Inflammatory macrophage treated with lipopolysaccharide for 1 hour (primary cell): ENCODE measurements around the gene PRKCB.

Experiments
- DNase-seq, 2 donors: peaks; one replicate each; pipeline ENCODE4 v3.0.0-alpha.2; 2020 to 2022

PRKCB gene

GRCh38 chr16:23943604-23944003 lies 107.8 kb downstream of the PRKCB start:
- no peak for DNase-seq

GRCh38 chr16:23944381-23944780 lies 108.6 kb downstream of the PRKCB start:
- no peak for DNase-seq

- no peak for DNase-seq
Measured at GRCh38 chr16:23945243-23945642, 109.5 kb downstream of the PRKCB start.

- no peak for DNase-seq
Measured at GRCh38 chr16:23947838-23948237, 112.1 kb downstream of the PRKCB start.

- no peak for DNase-seq
Measured at GRCh38 chr16:23948949-23949411, 113.2 kb downstream of the PRKCB start.

- no peak for DNase-seq
Measured at GRCh38 chr16:23949630-23950290, 114.0 kb downstream of the PRKCB start.

- DNase-seq: no peak
Measured at GRCh38 chr16:23950291-23950894, 114.6 kb downstream of the PRKCB start.

- peak; percentile 47 to 74 for DNase-seq
Measured at GRCh38 chr16:23950898-23951297, 115.1 kb downstream of the PRKCB start.

GRCh38 chr16:23952128-23952970 lies 116.6 kb downstream of the PRKCB start:
- peak; percentile 67 to 72 for DNase-seq

- no peak for DNase-seq
Measured at GRCh38 chr16:23952971-23953300, 117.2 kb downstream of the PRKCB start.

GRCh38 chr16:23953476-23953875 lies 117.7 kb downstream of the PRKCB start:
- no peak for DNase-seq

- no peak for DNase-seq
Measured at GRCh38 chr16:23955088-23955487, 119.3 kb downstream of the PRKCB start.

- no peak for DNase-seq
Measured at GRCh38 chr16:23957287-23957686, 121.5 kb downstream of the PRKCB start.

- DNase-seq: peak; percentile 74 to 89
Measured at GRCh38 chr16:23959072-23959751, 123.4 kb downstream of the PRKCB start.

GRCh38 chr16:23959752-23960072 lies 123.9 kb downstream of the PRKCB start:
- no peak for DNase-seq

GRCh38 chr16:23960081-23960885 lies 124.5 kb downstream of the PRKCB start:
- DNase-seq: peak in 1 of 2 donors; percentile 12

GRCh38 chr16:23962001-23962400 lies 126.2 kb downstream of the PRKCB start:
- no peak for DNase-seq

GRCh38 chr16:23964136-23964535 lies 128.4 kb downstream of the PRKCB start:
- no peak for DNase-seq

GRCh38 chr16:23965137-23965733 lies 129.5 kb downstream of the PRKCB start:
- DNase-seq: no peak

- DNase-seq: peak in 1 of 2 donors; percentile 19
Measured at GRCh38 chr16:23966597-23967394, 131.0 kb downstream of the PRKCB start.

- DNase-seq: no peak
Measured at GRCh38 chr16:23967775-23968174, 132.0 kb downstream of the PRKCB start.
